ENCODE data around the gene MVB12B.

- TF ChIP-seq, protein P1, sequence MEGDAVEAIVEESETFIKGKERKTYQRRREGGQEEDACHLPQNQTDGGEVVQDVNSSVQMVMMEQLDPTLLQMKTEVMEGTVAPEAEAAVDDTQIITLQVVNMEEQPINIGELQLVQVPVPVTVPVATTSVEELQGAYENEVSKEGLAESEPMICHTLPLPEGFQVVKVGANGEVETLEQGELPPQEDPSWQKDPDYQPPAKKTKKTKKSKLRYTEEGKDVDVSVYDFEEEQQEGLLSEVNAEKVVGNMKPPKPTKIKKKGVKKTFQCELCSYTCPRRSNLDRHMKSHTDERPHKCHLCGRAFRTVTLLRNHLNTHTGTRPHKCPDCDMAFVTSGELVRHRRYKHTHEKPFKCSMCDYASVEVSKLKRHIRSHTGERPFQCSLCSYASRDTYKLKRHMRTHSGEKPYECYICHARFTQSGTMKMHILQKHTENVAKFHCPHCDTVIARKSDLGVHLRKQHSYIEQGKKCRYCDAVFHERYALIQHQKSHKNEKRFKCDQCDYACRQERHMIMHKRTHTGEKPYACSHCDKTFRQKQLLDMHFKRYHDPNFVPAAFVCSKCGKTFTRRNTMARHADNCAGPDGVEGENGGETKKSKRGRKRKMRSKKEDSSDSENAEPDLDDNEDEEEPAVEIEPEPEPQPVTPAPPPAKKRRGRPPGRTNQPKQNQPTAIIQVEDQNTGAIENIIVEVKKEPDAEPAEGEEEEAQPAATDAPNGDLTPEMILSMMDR (IDR thresholded peaks at IDR 0.05): no peak
- no peak for TF ChIP-seq POLR2A (IDR thresholded peaks at IDR 0.05)
- TF ChIP-seq EP300 (IDR thresholded peaks at IDR 0.05): no peak
Observed at GRCh38 chr9:126486276-126486675, 159.6 kb downstream of the MVB12B start.

All from tibial nerve (tissue), 4 donors.